ENCODE results near the gene LARP6. TPM values are rescaled to one million over a fixed set of nuclear protein-coding genes. Genes with fewer than 3 reads are reported as not detected.
"Not testable (repeated sequence)": the region's sequence is repeated elsewhere in the genome, so short reads cannot be mapped to it uniquely, and the experiment has no call there.

Gene LARP6
- total RNA-seq, 1 experiment from 2014 or later, result 59.1 TPM

DNA sequence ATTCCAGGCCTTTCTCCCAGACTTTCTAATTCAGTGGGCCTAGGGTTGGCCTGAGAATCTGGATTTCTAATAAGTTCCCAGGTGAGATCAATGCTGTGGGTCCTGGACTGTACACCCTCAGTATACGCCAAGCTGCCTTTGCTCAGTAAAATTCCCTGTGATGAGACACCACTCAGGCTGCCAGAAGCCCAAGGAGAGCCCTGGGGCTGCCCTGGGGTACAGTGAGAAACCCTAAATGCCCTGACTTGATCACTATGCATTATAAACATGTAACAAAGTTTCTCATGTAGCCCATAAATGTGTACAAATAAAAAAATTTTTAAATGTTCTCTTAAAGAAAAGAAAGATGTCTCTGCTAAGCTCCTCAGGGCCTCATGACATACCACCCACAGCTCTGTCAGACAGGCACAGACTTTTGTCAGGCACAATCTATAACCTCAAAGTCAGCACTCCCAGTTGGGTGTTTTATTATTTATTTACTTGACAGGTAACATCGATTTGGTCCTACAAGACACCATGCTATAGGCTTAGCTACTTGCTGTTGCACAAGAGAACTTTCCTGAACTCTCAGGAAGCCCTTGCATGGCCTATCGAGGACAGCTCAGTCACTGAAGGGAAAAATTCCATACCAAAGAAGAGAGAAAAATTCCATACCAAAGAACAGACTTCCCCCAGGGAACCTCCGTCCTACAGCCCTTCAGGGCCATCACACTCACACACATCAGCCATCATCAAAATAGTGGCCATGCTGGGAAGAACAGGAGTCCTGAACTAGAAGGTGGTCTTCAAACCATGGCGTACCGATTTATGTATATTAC is 22.7 kb downstream of the LARP6 start:
- no peaks in the 10 kb centered on the region for H3K9me3 ChIP-seq (replicated peaks)
- DNase-seq (ENCODE audit: low read depth in 1 of 2, low spot score in 2 of 2), result peak in 1 of 2 experiments; percentile 3
- peaks cover 28% of the 10 kb centered on the region for H3K4me1 ChIP-seq (replicated peaks)
- H3K36me3 ChIP-seq, result peaks cover 61% of the 10 kb centered on the region
- H3K4me3 ChIP-seq, result no peak overlapping the region
- H3K27ac ChIP-seq, result no peak overlapping the region
- no peaks in the 10 kb centered on the region for H3K27me3 ChIP-seq (replicated peaks)

DNA sequence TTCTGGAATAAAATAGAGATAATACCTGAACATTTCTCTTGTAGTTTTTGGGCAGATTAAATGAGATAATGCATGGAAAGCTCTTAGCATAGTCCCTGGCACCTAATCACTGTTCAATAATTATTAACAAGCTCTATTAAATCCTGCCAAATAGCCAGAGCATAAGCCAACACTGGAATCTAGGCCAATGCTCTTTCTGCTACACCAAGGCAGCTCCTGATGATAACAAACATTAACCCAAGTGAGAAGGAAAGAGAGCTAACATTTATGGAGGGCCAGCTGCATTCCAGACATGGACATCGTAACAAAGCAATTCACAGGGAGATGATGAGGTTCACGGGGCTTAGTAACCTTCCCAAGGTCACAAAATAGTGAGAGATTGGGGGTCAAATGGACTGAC is 23.3 kb downstream of the LARP6 start:
- Histone ChIP-seq H3K27me3 (replicated peaks) (no peaks in the 10 kb centered on the region), H3K4me1 (replicated peaks) (peaks cover 29% of the 10 kb centered on the region), H3K9me3 (replicated peaks) (no peaks in the 10 kb centered on the region), H3K4me3 (no peak overlapping the region), H3K36me3 (peaks cover 54% of the 10 kb centered on the region), H3K27ac (no peak overlapping the region)
- no peak for DNase-seq (ENCODE audit: low read depth in 1 of 2, low spot score in 2 of 2)

DNA sequence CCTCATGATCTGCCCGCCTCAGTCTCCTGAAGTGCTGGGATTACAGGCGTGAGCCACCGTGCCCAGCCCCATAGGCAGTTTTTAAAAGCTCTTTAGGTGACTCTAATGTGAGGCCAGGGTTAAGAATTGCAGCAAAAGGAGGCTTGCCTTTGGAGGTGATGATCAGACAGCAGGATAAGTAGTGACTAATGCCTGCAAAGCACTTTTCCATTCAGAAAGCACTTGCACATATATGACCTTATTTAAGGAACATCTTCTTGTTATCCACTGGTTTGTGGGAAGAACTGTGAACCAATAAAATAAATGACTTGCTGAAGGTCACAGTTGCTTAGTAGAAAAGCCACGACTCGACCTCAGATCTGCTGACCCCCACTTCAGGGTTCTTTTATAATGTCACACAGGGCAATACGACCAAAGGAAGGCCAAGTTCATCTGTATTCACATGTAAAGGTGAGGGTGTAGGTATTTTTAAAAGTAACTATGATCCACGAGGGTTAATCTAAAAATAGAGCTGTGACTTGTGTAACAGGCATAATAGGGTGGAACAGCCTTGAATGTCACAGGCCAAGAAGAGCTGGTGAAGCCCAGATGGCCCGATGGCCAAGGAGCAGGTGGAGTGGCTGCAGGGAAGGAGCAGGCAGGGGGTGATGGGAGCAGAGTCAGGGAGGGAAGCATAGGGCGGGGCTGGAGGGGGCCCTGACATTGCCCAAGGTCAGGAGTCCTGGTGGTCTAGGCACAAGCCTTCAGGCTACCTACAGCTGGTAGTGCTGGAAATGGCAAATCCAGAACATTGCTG is 24.4 kb downstream of the LARP6 start:
- no peak overlapping the region for H3K27ac ChIP-seq
- no peak for DNase-seq (ENCODE audit: low read depth in 1 of 2, low spot score in 2 of 2)
- no peak overlapping the region for H3K4me3 ChIP-seq
- peaks cover 44% of the 10 kb centered on the region for H3K36me3 ChIP-seq
- H3K27me3 ChIP-seq (replicated peaks), result no peaks in the 10 kb centered on the region
- peaks cover 32% of the 10 kb centered on the region for H3K4me1 ChIP-seq (replicated peaks)
- H3K9me3 ChIP-seq (replicated peaks), result no peaks in the 10 kb centered on the region

DNA sequence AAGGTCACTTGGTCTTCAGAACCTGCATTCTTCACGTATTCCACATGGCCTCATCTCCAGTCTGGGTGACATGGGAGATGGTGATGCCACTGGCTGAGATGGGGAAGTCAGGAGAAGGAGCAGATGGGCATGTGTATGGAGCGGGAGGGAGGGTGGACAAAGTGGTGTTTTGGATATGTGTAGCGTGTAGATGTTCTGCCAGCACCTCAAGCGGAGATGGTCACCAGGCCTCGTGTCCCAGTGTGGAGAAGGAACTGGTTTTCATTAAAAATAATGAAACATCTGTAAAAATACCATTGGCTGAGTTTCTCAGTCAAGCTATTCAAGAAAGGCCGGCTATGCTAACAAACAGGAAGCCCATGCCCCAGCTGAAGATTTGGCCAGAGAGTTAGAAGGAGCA is 26.2 kb downstream of the LARP6 start:
- Histone ChIP-seq H3K27me3 (replicated peaks) (no peaks in the 10 kb centered on the region), H3K9me3 (replicated peaks) (no peaks in the 10 kb centered on the region), H3K36me3 (peaks cover 28% of the 10 kb centered on the region), H3K4me1 (replicated peaks) (peaks cover 24% of the 10 kb centered on the region), H3K4me3 (no peak overlapping the region), H3K27ac (no peak overlapping the region)
- no peak for DNase-seq (ENCODE audit: low read depth in 1 of 2, low spot score in 2 of 2)

DNA sequence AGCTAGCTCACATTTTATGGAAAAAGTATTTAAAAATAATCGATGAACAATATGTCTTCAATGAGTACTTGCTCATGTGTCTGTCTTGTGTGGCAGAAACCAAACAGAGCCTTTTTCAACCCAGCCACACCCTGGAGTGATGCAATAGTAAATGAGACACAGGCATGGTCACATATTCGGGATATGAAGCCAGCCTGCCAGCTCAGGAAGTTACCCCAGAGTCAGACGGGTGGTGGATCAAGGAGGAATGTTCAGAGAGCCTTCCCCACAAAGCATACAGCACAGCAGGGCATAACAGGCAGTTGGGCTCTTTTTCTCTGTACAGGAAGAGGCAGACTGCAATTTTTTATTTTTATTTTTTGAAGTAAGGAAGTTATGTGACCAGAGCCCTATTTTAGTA is 27.3 kb downstream of the LARP6 start:
- DNase-seq (ENCODE audit: low read depth in 1 of 2, low spot score in 2 of 2), result no peak
- Histone ChIP-seq H3K27me3 (replicated peaks) (no peaks in the 10 kb centered on the region), H3K36me3 (peaks cover 17% of the 10 kb centered on the region), H3K27ac (no peak overlapping the region), H3K4me1 (replicated peaks) (peaks cover 24% of the 10 kb centered on the region), H3K4me3 (no peak overlapping the region), H3K9me3 (replicated peaks) (no peaks in the 10 kb centered on the region)

DNA sequence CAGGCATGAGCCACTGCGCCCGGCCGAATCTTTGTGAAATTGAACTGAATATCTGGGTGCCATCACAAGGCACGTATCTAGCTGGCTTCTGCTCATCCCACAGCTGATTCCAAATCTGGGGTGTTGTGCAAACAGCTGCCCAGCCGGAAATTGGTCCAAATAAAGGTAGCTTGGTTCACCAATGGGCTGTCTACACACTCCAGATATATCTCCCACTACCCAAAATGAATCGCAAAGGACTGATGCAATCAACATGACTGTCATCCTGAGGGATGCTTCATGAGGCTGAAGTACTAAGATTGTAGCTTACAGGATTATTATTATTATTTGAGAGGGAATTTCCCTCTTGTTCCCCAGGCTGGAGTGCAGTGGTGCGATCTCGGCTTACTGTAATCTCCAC is 28.1 kb downstream of the LARP6 start:
- H3K4me1 ChIP-seq (replicated peaks), result peaks cover 24% of the 10 kb centered on the region
- no peak overlapping the region for H3K4me3 ChIP-seq
- H3K36me3 ChIP-seq, result peaks cover 9% of the 10 kb centered on the region
- H3K9me3 ChIP-seq (replicated peaks), result no peaks in the 10 kb centered on the region
- no peak for DNase-seq (ENCODE audit: low read depth in 1 of 2, low spot score in 2 of 2)
- no peaks in the 10 kb centered on the region for H3K27me3 ChIP-seq (replicated peaks)
- H3K27ac ChIP-seq, result no peak overlapping the region

DNA sequence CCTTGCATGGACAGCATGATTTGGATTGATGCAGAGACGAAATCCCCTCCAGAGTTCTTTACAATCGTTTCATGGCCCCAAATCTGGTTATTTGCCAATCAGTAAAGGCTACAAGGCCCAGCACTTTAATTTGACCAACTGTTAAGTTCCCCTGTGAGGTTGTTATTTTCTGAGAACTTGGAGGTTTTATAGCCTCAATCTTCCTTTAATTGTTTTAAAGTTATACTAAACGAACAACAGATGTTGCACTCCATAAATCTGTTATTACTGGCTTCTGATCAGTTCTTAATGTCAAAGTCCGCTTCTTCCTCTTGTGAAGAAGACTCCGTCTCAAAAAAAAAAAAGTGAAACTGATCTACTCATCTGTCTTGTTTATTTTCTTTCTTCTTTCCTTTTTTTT is 30.8 kb downstream of the LARP6 start:
- H3K4me1 ChIP-seq (replicated peaks), result peaks cover 24% of the 10 kb centered on the region
- no peak overlapping the region for H3K27ac ChIP-seq
- H3K27me3 ChIP-seq (replicated peaks), result no peaks in the 10 kb centered on the region
- H3K9me3 ChIP-seq (replicated peaks), result no peaks in the 10 kb centered on the region
- no peak overlapping the region for H3K4me3 ChIP-seq
- no peaks in the 10 kb centered on the region for H3K36me3 ChIP-seq
- no peak for DNase-seq (ENCODE audit: low read depth in 1 of 2, low spot score in 2 of 2)

DNA sequence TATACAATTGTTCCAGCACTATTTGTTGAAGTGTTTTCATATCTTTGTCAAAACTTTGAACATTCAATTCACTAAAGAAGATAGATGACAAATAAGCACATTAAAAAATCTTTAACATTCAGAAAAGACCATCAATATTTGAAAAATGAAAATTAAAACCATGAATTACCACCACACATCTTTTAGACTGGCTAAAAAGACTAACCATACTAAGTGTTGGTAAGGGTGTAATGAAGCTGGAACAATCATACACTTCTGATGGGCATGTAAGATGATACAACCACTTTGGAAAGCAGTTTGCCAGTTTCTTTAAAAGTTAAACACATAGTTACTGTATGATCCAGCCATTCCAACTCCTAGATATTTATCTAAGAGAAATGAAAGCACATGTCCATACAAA is 33.7 kb downstream of the LARP6 start:
- peaks cover 20% of the 10 kb centered on the region for H3K4me1 ChIP-seq (replicated peaks)
- DNase-seq (ENCODE audit: low read depth in 1 of 2, low spot score in 2 of 2), result no peak
- H3K9me3 ChIP-seq (replicated peaks), result no peaks in the 10 kb centered on the region
- no peak overlapping the region for H3K4me3 ChIP-seq
- no peak overlapping the region for H3K27ac ChIP-seq
- no peaks in the 10 kb centered on the region for H3K36me3 ChIP-seq
- no peaks in the 10 kb centered on the region for H3K27me3 ChIP-seq (replicated peaks)

DNA sequence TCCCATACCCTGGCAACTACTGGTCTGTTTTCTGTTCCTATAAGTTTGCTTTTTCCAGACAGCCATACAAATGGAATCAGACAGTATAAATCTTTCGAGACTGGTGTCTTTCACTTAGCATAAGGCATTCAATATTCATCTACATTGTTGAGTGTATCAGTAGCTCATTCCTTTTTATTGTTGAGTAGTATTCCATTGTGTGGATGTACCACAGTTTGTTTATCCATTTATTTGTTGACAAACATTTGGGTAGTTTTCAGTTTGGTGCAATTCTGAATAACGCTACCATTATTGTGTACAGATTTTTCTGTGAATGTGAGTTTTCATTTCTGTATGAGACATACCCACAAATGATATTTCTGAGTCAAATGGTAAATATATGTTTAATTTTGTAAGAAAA is 35.4 kb downstream of the LARP6 start:
- Histone ChIP-seq H3K36me3 (no peaks in the 10 kb centered on the region), H3K27ac (no peak overlapping the region), H3K9me3 (replicated peaks) (no peaks in the 10 kb centered on the region), H3K27me3 (replicated peaks) (no peaks in the 10 kb centered on the region), H3K4me3 (no peak overlapping the region), H3K4me1 (replicated peaks) (peaks cover 16% of the 10 kb centered on the region)
- DNase-seq (ENCODE audit: low read depth in 1 of 2, low spot score in 2 of 2), result no peak

DNA sequence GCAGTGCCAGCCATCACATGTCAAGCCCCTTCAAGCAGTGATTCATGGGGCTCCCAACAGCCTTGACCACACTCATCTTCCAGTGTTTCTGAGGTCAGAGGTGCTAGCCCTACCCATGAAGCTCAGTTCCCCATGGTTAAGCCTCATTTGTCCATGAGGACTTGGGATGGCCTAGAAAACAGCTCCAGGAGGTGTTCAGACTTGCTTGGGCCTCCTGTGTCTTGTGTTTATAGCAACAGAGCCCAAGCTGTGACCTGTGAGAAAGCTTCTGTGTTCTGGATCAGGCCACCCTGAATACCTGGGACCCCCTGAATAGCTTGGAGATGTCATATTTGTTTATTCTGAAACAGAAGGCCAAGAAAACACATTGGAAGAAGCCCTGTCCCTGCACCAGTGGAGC is 36.7 kb downstream of the LARP6 start:
- H3K4me3 ChIP-seq, result no peak overlapping the region
- peaks cover 8% of the 10 kb centered on the region for H3K4me1 ChIP-seq (replicated peaks)
- H3K9me3 ChIP-seq (replicated peaks), result no peaks in the 10 kb centered on the region
- DNase-seq (ENCODE audit: low read depth in 1 of 2, low spot score in 2 of 2), result no peak
- H3K27ac ChIP-seq, result no peak overlapping the region
- no peaks in the 10 kb centered on the region for H3K27me3 ChIP-seq (replicated peaks)
- no peaks in the 10 kb centered on the region for H3K36me3 ChIP-seq

DNA sequence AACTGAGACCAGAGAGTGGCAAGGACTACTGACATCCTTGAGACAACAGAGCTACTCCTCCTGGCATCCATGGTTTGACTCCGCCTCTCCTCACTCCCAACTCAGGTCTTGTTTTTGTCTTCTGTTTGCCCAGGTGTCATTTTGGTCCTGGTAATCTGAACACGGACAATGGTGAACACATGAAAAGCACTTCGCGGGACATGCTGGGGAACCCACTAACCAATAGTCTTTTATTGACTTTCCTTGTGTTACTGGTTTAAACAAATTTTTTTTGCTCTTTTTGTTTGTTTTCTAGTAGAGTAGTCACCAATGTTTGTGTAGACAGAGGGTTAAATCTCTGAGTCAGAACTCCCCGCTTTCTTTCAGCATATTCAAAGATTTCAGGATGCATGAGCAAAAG is 38.4 kb downstream of the LARP6 start:
- no peak for DNase-seq (ENCODE audit: low read depth in 1 of 2, low spot score in 2 of 2)
- peaks cover 17% of the 10 kb centered on the region for H3K4me1 ChIP-seq (replicated peaks)

DNA sequence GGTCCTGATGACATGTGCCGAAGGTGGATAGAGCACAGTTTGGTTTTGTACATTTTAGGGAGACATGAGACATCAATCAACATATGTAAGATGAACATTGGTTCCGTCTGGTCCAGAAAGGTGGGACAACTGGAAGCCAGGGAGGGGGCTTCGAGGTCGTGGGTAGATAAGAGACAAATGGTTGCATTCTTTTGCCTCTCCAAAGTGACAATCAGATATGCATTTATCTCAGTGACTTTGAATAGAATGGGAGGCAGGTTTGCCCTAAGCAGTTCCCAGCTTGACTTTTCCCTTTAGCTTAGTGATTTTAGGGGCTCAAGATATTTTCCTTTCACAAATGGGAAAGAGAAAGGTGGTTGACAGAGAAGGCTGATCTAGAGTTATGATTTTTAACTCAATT is 38.9 kb downstream of the LARP6 start:
- H3K27me3 ChIP-seq (replicated peaks); H3K4me3 ChIP-seq; H3K9me3 ChIP-seq (replicated peaks); DNase-seq (ENCODE audit: low read depth in 1 of 2, low spot score in 2 of 2); H3K27ac ChIP-seq; H3K36me3 ChIP-seq: not testable (repeated sequence)
- H3K4me1 ChIP-seq (replicated peaks), result peaks cover 17% of the 10 kb centered on the region

More for the DNA sequence above, 38.4 kb downstream of the LARP6 start:
- Histone ChIP-seq H3K4me3 (no peak overlapping the region), H3K9me3 (replicated peaks) (no peaks in the 10 kb centered on the region), H3K36me3 (no peaks in the 10 kb centered on the region), H3K27ac (no peak overlapping the region), H3K27me3 (replicated peaks) (no peaks in the 10 kb centered on the region)

DNA sequence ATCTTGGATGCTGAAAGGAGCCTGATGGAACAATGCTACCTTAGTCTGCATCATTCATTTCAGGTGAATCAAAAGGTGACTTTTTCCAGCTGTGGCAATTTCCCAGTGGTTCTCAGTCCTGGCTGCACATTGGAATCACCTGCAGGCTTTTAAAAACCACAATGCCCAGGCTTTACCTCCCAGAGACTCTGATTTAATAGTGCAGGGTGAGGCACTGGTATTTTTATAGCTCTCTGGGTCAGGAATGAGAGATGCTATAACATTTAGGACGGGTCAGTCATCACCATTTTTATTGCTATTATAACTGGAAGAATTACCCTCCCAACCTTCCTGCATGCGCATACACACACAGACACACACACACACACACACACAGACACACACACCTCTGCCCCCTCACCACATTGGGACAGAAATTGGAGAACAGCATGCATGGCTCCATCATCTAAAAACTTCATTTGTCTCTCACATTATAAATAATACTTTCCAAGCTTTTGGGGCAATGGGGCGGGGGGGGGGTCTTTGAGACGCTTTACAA is 41.1 kb downstream of the LARP6 start:
- H3K9me3 ChIP-seq (replicated peaks), result no peaks in the 10 kb centered on the region
- no peak for DNase-seq (ENCODE audit: low read depth in 1 of 2, low spot score in 2 of 2)
- H3K4me1 ChIP-seq (replicated peaks), result peaks cover 17% of the 10 kb centered on the region
- no peaks in the 10 kb centered on the region for H3K36me3 ChIP-seq
- H3K27me3 ChIP-seq (replicated peaks), result no peaks in the 10 kb centered on the region
- no peak overlapping the region for H3K27ac ChIP-seq
- H3K4me3 ChIP-seq, result no peak overlapping the region

DNA sequence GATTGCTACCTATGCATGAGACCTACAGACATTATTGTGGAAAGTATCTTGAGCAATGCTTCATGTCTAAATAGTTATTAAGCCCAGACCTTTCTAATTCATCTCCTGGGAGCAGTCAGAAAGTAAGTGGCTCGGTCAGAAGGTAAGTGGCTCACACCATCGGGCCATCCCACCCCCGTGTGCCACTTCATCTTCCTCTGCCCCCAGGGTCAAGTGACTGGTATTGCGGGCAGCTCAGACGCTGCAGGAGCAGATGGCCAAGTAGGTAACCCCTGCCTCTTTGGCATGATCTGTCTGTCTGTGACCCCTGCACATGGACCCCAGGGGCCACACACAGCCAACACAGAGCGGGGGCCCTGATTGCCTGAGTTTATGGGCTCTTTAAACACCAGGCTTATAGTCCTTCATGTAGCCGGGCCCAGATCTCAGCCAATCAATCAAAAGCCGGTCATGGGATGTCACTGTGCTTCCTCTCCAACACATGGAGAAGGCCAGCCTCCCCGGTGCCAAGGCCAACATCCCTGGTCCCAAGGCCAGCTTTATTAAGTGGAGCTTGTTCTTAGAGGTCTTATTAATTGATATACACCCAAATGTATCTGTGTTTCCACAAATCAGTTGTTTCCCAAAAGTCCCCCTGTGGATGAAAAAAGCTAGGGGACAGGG is 42.9 kb downstream of the LARP6 start:
- Histone ChIP-seq H3K9me3 (replicated peaks) (no peaks in the 10 kb centered on the region), H3K4me3 (no peak overlapping the region), H3K4me1 (replicated peaks) (peaks cover 32% of the 10 kb centered on the region)

More for the DNA sequence above, 42.9 kb downstream of the LARP6 start:
- no peaks in the 10 kb centered on the region for H3K36me3 ChIP-seq
- no peaks in the 10 kb centered on the region for H3K27me3 ChIP-seq (replicated peaks)
- no peak overlapping the region for H3K27ac ChIP-seq
- no peak for DNase-seq (ENCODE audit: low read depth in 1 of 2, low spot score in 2 of 2)

Data from SJSA1 (cell line).